Non-pigmented ciliary epithelial cell (primary cell): Measurements from ENCODE around the gene HIVEP1.
"Not testable (repeated sequence)": the region's sequence is repeated elsewhere in the genome, so short reads cannot be mapped to it uniquely, and the experiment has no call there.

ENCODE experiments used
- DNase-seq: peaks from one replicate; pipeline ENCODE4 v3.0.0-alpha.2; 2010; ENCODE audit warnings: low read depth

Gene HIVEP1

GRCh38 chr6:12158686-12159415, 146.7 kb downstream of the HIVEP1 start:
- DNase-seq, result no peak

DNA sequence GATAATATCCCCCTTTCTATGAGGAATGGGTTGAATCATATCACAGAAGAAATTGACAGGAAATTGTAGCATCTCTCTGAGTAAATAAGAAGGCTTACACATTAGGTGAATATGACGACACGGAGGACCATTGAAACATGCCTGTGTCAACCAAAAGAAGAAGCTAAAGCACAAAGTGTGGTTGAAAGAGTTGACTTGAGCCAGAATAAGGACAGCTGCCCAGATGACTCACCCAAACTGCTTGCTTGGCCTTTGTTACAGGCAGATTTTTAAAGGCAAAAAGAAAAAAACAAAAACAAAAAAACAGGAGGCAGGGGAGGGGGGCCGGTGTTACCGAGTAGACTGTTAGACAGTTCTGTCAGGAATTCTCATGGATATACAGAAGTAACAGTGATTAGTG, 148.2 kb downstream of the HIVEP1 start:
- DNase-seq, result no peak

DNA sequence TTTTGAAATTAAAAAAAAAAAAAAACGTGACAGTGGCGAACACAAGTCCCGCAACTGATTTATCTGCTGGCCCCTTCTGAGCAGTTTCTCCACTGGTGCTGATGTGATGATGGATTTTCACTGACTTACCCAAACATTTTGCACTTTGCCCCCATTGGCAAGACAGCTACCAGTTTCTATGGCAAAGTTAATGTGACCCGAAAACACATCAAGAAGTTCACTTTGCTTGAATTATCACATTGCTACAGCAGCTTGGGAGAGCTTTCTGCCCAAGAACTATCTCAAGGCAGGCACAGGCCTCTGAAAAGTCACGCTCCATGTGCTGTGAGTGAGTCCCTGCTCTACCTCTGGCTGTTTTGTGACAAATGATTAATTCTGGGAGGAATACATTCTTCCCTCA, 150.1 kb downstream of the HIVEP1 start:
- no peak for DNase-seq

DNA sequence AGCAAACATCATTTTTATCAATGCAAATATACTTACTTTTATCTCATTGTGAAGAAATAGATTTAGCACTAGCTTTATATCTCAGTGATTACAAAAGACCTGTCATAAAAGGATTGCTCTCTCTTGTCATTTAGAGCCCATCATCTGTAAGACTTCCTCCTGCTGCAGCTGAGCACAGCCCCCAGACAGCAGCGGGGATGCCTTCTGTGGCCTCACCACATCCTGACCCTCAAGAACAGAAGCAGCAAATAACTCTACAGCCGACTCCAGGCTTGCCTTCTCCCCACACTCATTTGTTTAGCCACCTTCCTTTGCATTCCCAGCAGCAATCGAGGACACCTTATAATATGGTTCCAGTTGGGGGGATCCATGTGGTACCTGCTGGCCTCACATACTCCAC, 151.0 kb downstream of the HIVEP1 start:
- DNase-seq, result no peak

- no peak for DNase-seq
Observed at GRCh38 chr6:12163744-12164507, 151.8 kb downstream of the HIVEP1 start.

GRCh38 chr6:12164508-12164770, 152.3 kb downstream of the HIVEP1 start:
- no peak for DNase-seq

GRCh38 chr6:12165297-12165696, 153.2 kb downstream of the HIVEP1 start:
- no peak for DNase-seq

DNA sequence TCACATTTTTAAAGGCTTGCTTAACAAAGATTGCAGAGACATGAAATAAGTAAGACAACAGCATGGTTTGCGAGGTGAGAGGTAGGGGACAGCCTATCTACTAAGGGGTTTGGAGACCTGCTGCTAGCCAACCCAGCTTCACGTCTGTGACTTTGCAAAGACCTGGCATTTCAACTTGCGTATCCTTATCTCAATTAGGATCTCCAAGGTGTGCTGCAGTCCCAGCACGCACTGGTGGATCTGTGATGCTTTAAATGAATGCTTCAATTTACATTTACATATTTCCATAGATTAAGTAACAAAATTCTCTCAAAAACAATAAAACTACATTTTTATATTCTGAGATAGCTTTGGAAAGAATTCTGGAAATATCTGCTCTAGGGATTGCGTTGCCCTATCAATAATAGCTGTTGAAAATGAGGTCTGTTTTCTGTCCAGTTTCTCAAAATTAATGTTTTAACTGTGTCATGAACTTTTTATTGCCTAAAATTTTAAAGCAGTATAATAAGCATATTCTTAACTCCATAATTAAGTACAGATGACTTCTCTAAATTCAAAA, 153.7 kb downstream of the HIVEP1 start:
- no peak for DNase-seq

- no peak for DNase-seq
Observed at GRCh38 chr6:12169377-12169776, 157.3 kb downstream of the HIVEP1 start.

GRCh38 chr6:12170351-12171092, 158.4 kb downstream of the HIVEP1 start:
- DNase-seq, result no peak

DNA sequence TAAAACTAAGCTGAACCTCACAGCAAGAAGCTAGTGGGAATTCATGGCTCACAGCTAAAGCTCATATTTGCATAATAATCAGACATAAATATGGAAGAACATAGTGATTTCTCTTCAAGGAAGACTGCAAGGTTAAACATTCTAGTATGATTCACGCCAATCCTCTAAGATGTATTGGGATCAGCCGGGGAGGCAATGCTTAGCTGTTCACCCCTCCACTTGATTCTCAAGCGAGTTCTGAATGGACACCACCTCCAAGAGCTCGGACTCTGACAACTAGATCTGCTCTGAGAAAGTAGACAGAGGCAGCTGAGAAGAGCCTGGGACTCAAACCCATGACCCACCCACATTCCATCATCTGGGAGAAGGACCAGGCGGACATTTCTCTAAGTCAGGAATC, 159.6 kb downstream of the HIVEP1 start:
- no peak for DNase-seq

DNA sequence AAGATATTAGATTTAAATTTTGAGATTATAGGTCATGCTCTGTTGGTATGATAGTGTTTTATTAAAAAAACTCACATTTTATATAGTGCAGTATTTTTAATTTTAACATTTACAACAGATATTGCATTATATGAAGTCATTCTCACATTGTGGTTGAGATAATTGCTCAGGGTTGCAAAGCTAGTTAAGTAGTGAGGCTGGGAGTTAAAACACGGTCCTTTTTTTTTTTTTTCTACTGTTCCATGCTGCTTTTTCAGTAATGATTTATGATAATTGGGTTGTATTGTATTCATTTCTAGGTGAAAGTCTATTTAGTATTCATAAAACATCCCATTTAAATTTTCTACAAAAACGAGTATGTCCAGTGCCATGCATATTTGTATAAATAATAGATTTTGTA, 160.5 kb downstream of the HIVEP1 start:
- no peak for DNase-seq

- DNase-seq, result no peak
Observed at GRCh38 chr6:12173181-12173580, 161.1 kb downstream of the HIVEP1 start.

DNA sequence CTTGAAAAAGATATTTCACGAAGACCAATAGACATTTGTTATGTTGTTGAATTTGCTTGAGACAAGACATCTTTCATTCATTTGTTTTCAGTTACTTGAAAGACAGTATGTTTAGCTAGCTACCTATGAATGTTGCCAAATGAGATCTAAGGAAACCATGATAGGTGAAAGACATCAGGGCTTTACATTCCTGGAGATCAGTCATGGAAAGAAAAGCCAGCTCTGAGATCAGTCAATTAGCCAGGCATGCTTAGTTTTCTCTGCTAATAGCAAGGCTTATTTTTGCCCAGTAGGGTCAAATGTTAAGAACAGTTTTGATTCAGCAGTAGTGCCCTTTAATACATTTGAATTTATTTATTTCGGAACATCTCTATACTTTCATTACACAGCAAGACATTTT, 161.5 kb downstream of the HIVEP1 start:
- DNase-seq, result no peak

DNA sequence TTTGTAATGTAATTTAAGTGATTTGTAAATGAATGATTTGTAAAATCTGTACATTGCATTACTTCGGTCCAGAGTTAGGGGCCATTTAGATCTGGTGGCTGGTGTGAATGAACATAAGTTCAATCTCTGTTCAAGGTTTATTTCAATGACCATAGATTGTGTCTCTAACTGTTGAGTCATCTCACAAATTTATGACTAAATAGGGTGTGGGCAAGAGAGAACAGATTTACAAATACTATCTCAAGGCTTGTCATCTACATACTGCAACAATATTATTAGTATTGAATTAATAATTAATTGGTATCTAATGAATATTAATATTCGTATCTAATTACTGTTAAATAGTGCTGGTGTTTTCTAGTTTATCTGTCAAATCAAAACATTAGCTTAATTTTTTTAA, 162.8 kb downstream of the HIVEP1 start:
- no peak for DNase-seq

DNA sequence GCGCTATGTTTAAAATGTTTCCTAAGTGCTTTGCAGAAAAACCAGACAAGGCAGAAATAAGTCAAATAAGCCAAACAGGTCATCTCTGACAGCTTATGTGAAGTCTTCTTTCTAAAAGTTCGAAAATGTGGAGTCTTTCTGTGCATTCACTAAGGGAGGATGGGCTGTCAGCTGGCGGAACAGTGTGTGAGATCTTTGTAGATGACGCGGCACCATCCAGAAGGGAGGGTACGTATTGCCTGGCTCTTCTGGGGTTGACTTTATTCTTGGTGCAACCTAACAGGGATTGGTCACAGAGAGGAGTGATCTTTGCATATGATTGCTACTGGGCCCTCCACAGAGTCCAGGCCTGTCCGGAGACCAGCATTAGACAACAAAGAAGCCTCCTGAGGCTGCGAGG, 163.5 kb downstream of the HIVEP1 start:
- no peak for DNase-seq

DNA sequence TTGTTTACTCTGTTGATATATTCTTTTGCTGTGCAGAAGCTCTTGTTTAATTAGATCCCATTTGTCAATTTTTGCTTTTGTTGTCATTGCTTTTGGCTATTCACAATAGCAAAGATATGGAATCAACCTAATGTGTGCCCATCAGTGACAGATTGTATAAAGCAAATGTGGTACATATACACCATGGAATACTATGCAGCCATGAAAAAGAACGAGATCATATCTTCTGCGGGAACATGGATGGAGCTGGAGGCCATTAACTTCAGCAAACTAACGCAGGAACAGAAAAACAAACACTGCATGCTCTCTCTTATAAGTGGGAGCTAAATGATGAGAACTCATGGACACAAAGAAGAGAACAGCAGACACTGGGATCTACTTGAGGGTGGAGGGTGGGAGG, 164.7 kb downstream of the HIVEP1 start:
- DNase-seq, result not testable (repeated sequence)

DNA sequence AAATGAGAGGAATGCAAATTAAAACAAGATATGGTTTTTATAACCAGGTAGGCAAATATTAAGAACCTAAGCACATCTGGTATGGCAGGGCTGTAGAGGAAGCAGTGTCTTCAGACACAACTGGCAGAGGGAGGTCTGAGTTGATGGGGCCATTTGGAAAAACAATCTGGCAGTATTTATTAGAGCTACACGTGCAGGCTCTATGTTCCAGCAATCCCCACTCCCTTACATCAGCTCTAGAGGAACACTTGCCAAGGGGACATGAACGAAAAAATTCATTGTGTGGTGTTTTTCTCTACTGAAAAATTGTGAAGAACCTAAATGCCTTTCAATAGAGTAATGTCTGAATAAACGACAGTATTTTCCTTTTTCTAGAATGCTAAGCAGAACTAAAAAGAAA, 166.4 kb downstream of the HIVEP1 start:
- no peak for DNase-seq

GRCh38 chr6:12181481-12181880, 169.4 kb downstream of the HIVEP1 start:
- no peak for DNase-seq

- no peak for DNase-seq
Observed at GRCh38 chr6:12182676-12183075, 170.6 kb downstream of the HIVEP1 start.

DNA sequence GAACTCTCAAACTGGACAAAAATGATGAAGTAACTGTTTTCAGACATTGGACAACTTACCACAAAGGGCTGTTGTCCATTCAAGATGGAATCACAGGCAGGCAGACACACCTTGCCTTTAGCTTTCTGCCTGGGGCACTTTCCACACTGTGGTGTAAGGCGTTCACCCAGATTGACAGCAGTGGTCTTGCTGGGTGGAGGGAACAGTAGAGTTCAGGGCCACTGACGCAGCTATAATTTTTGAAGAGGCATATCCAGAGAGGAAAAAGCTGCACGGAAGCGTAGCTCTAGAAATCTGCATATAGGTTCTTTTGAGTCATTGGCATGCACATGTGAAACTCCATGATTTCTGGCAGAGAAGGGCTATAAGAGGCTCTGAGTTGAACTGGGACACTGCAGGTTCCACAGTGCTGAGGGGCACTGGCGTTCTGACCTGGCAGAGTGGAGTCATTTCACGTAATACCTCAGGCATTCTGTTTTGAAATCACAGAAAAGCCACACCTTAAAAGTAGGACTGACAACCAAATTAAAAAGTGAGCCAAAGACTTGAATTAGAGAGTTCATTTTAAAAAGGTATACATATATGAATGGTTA, 173.1 kb downstream of the HIVEP1 start:
- DNase-seq, result no peak

- no peak for DNase-seq
Observed at GRCh38 chr6:12186528-12186927, 174.4 kb downstream of the HIVEP1 start.

GRCh38 chr6:12189150-12189549, 177.0 kb downstream of the HIVEP1 start:
- DNase-seq, result no peak
